ENCODE data around the gene SLC43A3. TPM values are rescaled to one million over a fixed set of nuclear protein-coding genes. Genes with fewer than 3 reads are reported as not detected.

SLC43A3 gene
- total RNA-seq, 2 donors from 2014 or later = 10.6 to 13.8 TPM

GRCh38 chr11:57357310-57357709 is 69.6 kb downstream of the SLC43A3 start:
- 93 to 94% methylated on average over 2 to 3 of the region's 3 CpGs for WGBS, 2 experiments (ENCODE audit: insufficient coverage in 1 of 2, insufficient read length in 1 of 2)
- Mint-ChIP-seq H3K4me1 (peaks cover 37% of the 10 kb centered on the region), H3K27ac (no peak overlapping the region), H3K36me3 (ENCODE audit: low read depth) (no peaks in the 10 kb centered on the region), H3K4me3 (no peak overlapping the region), H3K27me3 (ENCODE audit: insufficient read depth) (peaks cover 16% of the 10 kb centered on the region), H3K9me3 (no peaks in the 10 kb centered on the region)
- Histone ChIP-seq H3K4me1 (ENCODE audit: control insufficient read depth, insufficient read depth, low read length) (peaks cover 10% of the 10 kb centered on the region), H3K9me3 (ENCODE audit: control insufficient read depth, low read length) (no peaks in the 10 kb centered on the region), H3K27me3 (ENCODE audit: control insufficient read depth, insufficient read depth, low read length, poor library complexity, severe bottlenecking) (no peaks in the 10 kb centered on the region), H3K36me3 (ENCODE audit: control insufficient read depth, insufficient read depth, low read length) (no peaks in the 10 kb centered on the region), H3K4me3 (ENCODE audit: low read length) (no peak overlapping the region), H3K27ac (ENCODE audit: low read depth, low read length) (no peak overlapping the region), H3K9ac (ENCODE audit: extremely low read depth, low read length, poor library complexity, severe bottlenecking) (no peak overlapping the region)
- no peak for DNase-seq
- no peak for TF ChIP-seq CTCF (conservative IDR thresholded peaks at IDR 0.05)

Other genes starting within 250 kb of the SLC43A3 start
- gene LRRC55, start 245.2 kb downstream of the SLC43A3 start, total RNA-seq = under 1 TPM in 1 of 2 donors, not detected in 1; 0.04 TPM
- 1 to 10 TPM; 3.7 to 4.2 TPM for gene APLNR, start 189.9 kb downstream of the SLC43A3 start, total RNA-seq
- gene TNKS1BP1, start 102.2 kb downstream of the SLC43A3 start, total RNA-seq = 10 to 100 TPM; 60.4 to 73.8 TPM
- 100 to 1,000 TPM; 145 to 182 TPM for gene SSRP1, start 91.2 kb downstream of the SLC43A3 start, total RNA-seq
- gene P2RX3, start 88.8 kb downstream of the SLC43A3 start, total RNA-seq = not detected
- gene PRG3, start 46.0 kb downstream of the SLC43A3 start, total RNA-seq = not detected
- under 1 TPM in 1 of 2 donors, not detected in 1; 0.42 TPM for gene PRG2, start 36.5 kb downstream of the SLC43A3 start, total RNA-seq
- 1 to 10 TPM in 1 of 2 donors, under 1 TPM in 1; 0.97 to 1.5 TPM for gene RTN4RL2, start 33.4 kb upstream of the SLC43A3 start, total RNA-seq
- gene SLC43A1, start 88.6 kb upstream of the SLC43A3 start, total RNA-seq = 1 to 10 TPM; 8.4 to 9.1 TPM
- 10 to 100 TPM; 77.4 to 79.8 TPM for gene TIMM10, start 103.6 kb upstream of the SLC43A3 start, total RNA-seq
- under 1 TPM; 0.22 TPM for gene SMTNL1, start 110.5 kb upstream of the SLC43A3 start, total RNA-seq
- gene UBE2L6, start 140.6 kb upstream of the SLC43A3 start, total RNA-seq = 10 to 100 TPM in 1 of 2 donors, 1 to 10 TPM in 1; 8.1 to 11.3 TPM
- 10 to 100 TPM; 67.8 to 73.5 TPM for gene SERPING1, start 170.6 kb upstream of the SLC43A3 start, total RNA-seq
- gene YPEL4, start 222.8 kb upstream of the SLC43A3 start, total RNA-seq = not detected
- 10 to 100 TPM; 23.7 to 25.2 TPM for gene CLP1, start 230.6 kb upstream of the SLC43A3 start, total RNA-seq
- gene ZDHHC5, start 241.0 kb upstream of the SLC43A3 start, total RNA-seq = 10 to 100 TPM; 70.7 to 77.1 TPM